HG03045 (cell line): ENCODE measurements around the gene RIN3.

Source experiments
- ATAC-seq: cut with Tn5 transposase; IDR thresholded peaks from one replicate; pipeline ENCODE4 v1.9.1; 2021; ENCODE audit warnings: mild to moderate bottlenecking, moderate library complexity; ENCODE audit not compliant: unreplicated experiment

RIN3 gene

DNA sequence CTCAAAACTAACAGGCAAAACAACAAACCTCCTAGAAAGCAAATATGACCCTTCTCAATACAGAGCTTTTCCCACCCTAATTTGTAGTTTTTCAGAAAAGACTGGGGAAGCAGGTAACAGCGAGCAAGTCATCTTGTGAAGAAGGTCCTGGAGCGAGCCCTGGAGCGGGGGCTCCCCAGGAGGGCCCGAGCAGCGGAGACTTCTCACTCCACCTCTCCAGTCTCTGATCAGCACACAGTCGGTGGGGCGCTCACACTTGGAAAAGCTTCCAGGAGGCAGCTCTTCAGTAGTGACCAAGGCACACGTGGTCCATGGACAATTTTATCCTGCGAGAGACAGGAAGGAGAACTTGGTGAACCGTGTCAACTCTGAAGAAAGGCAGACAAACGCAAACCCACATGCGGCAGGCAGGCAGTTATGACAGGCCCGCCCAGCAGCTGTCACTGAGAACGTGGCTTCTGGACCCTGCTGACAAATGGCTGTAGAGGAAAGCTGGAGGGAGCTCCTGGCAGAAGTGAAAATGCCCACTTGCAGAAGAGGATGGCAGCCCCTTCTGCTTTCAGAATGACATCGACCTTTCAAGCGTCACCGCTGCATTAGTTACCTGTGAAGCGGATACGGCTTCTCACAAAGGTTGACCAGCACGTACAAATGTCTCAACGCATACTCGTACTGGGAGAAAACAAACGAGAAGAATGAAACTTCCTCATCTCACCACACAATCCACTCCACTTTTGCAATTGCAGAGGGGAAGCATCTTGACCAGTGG is 190.6 kb downstream of the RIN3 start:
- ATAC-seq = peak; percentile 94

DNA sequence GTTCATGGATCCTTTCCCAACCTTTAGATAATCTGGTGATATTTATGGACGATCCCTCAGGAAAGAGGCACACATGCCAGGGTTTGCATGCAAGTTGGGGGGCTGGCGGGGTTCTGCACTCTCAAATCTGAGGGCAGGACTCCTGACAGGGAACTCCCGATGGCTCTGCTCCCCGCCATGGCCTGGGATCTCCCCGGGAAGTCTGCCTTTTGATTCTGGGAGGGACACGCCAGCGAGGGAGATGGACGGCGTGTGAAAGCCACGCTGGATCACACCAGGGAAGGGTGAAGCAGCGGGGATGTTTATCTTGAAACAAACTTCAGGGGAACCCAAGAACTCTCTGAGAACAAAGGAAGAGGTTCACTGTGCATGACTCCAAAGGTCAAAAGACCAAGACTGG is 191.2 kb downstream of the RIN3 start:
- no peak for ATAC-seq

DNA sequence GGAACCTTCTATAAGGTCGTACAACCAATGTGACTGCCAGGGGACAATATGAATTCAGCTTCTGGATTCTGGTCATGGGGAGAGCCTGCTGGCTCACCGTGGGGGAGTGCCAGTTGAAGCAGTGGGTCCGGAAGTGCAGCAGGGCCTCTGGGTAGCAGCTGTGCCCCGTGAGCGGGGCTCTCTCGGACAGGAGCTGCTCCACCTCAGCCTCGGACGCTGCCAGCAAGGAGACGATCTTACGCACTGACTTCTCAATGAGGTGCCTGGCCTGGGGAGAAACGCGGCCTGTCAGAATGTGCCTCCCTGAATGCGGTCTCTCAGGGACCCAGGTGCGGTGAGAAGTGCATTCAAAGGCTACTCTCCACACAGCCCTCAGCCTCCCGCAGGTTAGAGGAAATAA is 192.8 kb downstream of the RIN3 start:
- ATAC-seq = no peak

DNA sequence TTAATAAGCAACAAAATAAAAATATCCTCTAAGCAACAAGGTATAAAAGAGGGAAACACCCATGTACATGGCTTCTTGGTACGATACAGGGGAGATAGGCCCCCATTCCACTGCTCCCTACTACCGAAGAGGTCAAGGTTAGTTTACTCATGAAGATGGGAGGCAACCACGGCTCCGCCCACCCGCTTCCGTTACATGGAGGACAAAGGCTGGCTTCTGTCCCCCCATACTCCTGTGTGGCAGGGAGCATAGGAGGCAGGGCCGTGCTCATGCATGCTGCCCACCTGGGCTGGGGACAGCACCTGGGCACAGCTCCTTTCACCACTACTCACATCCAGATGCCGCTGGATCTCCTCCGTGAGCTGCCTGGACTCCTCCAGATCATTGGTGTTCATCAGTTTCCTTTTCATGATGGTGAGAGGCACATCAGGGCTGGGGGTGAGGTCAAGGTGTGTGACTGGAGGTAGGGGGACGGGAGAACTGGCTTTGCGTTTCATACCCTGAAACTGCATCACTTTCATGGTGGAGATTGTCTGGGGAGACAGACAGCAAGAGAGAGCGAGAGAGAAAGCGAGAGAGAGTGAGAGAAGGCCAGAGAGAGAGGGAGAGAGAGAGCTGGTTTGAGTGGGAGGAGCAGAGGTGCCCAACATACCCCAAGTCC is 195.9 kb downstream of the RIN3 start:
- ATAC-seq = no peak

DNA sequence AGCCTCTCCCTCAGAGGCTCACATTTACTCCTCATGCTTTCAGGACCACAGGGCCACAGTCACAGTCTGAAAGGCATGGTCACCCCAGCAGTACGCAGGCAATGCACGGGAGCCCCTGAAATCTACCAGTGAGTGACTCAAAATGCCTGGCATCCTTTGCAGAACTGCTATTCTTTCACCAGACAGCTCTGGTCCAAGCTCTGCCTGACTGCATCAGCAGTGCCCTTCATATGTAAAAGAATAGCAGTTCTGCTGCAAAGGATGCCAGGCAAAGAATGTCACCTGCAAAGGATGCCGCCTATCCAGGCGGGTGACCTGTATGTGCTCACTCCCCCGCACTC is 196.4 kb downstream of the RIN3 start:
- no peak for ATAC-seq

DNA sequence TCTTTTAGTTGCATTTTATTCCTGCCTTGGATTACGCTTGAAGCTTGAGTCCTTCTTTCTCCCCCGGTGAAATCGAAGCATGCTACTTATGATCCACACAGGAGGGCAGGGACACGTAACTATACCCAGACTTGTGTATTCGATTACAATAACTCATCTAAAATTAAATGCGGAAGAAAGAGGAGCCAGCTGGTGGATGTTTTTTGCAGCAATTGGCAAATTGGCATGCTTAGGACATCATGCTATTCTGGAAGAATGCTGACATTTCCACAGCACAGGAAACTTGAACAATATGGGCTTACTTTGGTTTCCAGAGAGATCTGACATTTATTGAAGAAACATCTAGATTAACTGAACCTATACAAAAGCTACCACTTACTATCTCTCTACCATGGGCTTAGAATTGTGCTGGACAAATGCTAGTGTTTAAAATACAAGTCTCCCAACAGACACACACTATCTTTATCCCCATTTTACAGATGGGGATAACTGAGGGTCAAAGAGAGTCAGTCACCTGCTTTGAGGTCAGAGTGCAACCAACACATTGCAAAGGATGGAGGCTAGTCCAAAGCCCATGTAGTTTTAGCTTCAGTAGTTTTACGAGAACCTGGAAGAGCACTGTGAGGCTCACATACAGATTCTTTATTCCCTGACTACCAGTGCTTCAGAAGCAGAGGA is 198.5 kb downstream of the RIN3 start:
- no peak for ATAC-seq

DNA sequence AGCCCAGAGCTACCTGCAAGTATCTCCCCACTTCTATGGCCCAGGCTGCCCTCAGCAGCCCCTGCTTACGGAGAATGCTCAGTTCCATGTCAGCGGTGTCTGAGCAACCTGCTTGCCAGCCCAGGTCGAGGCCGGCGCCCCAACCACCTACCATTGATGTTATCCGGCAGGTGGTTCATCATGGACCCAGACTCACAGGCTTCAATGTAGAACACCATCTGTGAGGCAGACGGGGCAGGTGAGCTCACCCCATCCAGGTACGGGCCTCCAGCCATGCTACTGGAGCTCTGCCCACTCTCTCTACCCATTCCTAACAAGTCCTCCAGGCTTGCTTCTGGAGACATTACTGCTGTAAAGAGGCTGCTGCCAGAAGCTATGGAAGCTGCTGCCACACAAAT is 199.1 kb downstream of the RIN3 start:
- no peak for ATAC-seq

DNA sequence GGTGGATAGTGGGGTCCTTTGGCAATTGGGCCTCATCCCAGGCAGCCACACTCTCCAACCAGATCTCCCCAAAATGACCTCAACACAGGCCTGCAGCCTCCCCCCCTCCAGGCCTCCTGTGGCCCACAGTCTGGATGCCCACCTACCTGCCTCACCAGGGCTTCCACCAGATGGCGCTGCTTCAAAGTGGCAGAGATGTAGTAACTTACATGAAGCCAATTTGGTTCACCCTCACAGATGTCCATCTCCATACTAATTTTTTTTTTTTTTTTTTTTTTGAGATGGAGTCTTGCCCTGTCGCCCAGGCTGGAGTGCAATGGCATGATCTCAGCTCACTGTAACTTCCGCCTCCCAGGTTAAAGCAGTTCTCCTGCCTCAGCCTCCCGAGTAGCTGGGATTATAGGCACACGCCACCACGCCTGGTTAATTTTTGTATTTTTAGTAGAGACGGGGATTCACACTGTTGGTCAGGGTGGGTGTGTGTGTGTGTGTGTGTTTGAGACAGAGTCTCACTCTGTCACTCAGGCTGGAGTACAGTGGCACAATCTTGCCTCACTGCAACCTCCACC is 201.2 kb downstream of the RIN3 start:
- ATAC-seq = peak; percentile 69

DNA sequence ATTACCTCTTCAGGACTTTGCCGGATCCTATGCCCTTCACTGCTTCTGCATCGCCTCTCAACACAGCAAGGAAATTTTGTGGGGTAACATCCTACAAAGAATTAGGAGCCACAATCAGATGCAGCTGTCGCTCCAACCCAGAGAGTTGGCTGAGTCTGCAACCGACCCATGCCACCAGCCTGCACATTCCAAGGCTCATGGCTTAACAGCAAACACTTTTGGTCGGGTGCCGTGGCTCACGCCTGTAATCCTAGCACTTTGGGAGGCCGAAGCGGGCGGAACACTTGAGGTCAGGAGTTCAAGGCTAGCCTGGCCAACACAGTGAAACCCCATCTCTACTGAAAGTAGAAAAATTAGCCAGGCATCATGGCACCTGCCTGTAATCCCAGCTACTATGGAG is 202.6 kb downstream of the RIN3 start:
- no peak for ATAC-seq

DNA sequence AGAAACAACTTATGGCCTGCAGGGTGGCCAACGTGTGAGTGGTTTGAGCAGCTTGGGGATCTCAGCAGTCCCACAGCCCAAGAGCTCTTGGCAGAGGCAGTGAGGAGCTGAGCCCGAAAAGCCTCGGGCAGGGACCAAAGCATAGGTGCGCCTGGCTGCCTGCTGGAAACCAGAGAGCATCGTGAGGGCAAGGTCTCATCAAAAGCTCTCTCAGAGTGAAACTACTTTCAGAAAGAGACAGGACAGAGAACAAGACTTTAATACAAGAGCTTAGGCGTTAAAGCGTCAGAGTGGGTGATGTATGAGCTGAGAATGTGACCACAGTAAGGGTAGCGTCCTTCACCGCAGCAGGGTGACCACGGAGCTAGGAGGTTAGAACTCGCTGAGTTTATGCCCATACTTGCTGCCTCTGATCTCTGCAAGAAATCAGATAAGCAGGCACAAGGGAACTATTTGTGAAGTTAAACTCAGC is 204.0 kb downstream of the RIN3 start:
- no peak for ATAC-seq

DNA sequence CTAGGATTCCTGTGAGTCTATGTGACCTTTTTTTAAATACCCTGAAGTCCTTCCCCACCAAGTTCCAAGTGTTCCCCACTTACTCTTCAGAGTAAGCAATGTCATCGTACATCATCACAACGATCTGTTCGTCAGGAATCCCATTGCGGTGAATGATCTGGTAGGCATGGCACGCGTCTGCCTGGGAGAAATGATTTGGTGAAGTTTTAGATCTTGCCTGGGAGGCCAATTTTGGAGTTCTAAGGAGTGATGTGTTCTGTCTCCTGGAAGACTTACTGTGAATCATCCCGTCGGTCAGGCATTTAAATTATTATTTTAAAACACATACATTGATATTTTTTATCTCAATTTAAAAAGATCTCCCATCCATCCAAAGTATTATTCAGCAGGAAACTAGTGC is 205.1 kb downstream of the RIN3 start:
- ATAC-seq = no peak

DNA sequence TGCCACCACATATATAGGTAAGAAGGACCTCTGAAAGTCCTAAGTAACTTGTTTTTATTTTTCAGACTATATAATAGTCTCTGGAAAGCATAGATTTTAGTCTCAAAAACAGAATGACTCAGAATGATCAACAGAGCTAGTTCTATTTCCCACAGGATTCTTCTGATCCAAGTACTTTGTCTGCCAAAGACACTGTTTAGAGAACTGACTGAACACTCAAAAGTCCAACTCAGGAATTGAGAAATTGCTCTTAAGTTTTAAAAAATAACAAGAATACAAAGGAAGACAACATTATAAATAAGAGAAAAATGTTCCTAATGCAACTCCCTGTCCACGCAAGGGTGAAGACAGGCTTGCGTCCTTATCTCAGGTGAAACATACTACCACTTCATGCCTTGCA is 205.8 kb downstream of the RIN3 start:
- ATAC-seq = no peak

DNA sequence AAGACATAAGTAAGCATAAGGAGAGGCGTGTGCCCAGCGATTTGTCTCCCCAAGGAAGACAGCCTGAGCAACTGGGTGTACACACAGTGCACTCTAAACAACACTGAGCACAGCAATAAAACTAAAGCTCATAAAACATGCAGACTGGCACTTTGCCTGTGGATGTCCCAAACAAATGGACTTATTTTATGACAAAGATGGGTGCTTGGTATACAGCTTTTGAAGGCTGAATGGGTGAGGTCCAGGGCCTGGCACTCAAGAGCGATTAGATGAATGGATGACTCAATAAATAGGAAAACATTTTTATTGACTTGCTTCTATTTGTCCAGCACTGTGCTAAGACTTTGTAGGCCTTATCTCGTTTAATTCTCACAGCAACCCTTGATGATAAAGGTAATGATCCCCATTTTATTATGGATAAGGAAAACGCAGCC is 206.3 kb downstream of the RIN3 start:
- no peak for ATAC-seq

DNA sequence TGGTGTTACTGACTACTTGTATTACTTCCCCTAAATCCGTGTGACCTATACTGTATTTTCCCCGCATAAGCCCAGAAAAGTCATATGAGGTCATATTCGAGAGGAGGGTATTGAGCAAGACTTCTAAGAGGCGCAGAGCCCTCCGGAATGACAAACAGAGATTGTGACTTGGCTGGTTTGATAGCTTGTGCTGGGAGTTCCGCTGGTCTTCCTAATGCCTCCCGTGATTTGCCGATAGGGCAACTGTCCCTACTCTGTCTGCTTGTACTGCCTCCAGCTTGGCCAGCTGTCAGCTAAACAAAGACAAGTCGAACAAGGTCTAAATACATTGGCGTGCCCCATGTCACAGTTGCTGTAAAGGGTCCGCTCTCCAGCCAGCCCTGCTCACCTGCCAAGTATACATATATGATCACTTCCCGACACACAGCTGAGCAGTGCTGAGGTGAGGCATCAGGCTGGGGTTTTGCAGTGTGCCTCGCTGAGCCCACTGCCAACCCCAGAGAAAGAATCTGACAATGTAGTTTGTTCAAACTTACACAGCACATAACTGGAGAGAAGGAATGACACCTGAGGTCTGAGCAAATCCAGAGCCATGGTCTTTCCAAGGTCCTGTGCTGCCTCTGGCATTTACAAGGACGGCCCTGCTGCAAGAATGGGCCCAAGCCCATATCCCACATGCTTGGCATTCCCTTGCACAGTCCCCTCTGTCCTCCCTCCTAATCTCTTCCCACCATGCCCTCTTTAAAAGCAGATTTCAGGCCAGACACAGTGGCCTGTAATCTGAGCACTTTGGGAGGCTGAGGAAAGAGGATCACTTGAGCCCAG is 211.1 kb downstream of the RIN3 start:
- no peak for ATAC-seq

DNA sequence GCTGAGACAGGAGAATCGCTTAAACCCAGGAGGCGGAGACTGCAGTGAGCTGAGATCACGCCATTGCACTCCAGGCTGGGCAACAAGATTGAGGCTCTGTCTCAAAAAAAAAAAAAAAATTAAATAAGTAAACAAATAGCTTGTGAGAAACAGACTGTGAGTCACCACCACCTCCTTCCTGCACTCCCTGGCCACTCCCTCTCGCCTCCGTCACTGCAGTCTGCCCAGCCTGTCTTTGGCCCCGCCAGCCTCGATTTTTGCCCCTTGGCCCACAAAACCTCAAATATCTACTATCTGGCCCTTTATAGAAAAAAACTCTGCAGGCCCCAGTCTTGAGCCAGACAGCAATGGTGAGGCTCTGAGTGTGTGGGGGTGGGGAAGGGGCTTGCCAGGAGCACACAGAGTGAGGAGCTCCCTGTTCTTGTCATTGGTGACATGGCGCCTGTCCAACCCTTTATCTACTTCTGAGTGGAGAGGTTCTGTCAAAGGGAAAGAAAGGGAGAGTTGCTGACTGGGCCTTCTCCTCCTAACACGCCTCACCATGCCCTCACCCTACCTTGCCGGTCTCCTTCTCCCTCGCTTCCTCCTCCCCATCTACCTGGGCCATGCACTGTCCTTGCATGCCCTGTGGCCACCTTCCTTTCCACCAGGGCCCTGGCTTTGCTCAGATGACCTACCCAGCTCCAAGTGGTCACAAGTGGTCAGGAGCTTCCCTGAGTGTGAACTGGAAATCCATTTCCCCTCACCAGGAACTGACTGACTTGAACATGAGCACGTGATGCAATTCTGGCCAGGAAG is 212.8 kb downstream of the RIN3 start:
- ATAC-seq = no peak

DNA sequence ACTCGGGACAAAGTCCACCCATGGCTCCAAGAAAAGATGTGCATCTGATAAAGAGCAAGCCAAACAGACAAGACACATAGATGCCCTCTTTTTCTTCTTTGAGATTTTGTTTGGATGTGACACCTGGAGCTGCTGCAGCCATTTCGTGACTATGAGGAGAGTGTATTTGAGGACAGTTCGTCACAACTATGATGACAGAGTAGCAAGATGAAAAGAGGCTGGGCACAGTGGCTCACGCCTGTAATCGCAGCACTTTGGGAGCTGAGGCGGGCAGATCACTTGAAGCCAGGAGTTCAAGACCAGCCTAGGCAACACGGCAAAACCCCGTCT is 213.3 kb downstream of the RIN3 start:
- ATAC-seq = no peak

DNA sequence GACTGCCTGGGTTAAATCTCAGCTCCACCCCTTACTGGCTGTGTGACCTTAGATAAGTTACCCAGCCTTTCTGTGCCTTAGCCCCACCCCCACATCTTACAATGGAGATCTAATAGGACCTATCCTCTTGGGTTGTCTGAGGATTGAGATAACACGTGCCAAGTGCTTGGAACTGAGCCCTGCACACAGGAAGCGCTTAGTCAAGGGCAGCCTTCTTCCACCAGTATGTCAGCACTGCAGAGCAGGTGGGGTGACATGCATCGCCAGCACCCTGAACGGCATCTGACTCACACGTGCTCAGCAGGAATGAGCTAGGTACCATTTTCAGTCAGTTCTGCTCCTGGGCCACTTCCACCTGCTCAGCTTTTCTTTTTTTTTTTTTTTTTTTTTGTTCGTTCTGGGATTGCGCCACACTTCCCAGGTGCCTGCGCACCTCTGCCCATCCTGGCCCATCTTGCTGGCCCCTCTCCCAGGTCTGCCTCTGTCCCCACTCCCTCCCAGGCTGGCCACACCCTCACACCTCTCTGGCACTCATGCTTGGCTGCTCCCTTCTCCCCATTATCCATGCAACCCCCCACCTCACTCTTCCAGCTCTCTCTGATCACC is 215.3 kb downstream of the RIN3 start:
- peak; percentile 57 for ATAC-seq

DNA sequence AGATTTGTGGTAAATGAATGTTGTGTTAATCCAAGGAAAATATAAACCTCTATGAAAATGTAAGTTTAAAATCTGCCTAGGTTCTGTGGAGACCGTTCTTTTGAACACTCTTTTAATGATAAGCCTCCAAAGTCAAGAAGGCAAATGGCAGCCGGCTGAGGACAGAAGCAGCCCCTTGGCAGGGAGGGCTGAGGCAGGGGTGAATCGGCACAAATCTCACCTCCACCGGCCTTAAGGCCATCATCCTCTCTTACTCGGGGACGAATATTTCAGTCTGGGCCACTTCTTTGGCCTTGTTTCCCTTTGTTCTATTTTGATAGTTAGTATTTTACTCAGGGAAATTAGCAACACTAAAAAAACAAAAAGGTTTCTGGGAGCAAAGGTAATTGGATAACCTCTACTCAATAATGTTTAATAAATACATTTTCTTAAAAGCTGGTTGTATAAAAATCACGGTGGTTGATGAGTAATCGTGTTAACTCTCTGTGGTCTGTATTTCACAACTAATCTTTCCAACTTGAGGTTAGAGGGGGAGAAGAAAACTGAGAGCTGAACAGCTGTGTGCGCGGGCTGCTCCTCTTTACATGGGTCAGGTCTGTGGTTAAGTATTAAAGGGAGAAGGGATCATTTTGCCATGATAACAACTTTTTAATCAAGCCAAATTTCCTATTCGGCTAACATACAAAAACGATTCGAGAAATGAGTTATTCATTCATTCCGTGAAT is 216.2 kb downstream of the RIN3 start:
- ATAC-seq = peak; percentile 67

DNA sequence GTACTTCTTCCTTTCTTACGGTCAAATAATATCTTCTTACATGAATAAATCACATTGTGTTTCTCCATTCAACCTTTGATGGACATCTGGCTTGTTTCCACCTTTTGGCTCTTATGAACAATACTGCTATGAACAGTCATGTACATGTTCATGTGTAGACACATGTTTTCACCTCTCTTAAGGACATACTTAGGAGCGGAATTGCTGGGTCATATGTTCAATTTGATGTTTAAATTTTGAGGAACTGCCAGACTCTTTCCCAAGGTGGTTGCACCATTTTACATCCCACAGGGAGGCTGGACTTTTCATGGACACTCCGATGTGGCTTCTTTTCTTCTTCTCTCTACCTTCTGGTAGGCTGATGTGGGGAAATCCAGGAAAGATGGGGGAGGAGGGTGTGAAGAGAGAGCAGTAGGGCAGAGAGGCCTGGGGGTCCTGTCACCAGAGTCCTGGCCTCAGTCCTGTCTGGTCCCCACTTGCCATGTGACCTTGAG is 218.1 kb downstream of the RIN3 start:
- no peak for ATAC-seq
